Mucosa of rectum (tissue), 2 donors: ENCODE data around the gene GALNT15.

ENCODE experiments used
- H3K27ac ChIP-seq, 2 donors: one replicate each; pipeline ENCODE4 v1.7.0; 2013; ENCODE audit warnings: inconsistent platforms in 2 of 2, low read depth in 2 of 2, low read length in 2 of 2
- H3K27me3 ChIP-seq, 2 donors: one replicate each; pipeline ENCODE4 v1.7.0; 2013; ENCODE audit warnings: low read length in 2 of 2; ENCODE audit not compliant: control insufficient read depth in 2 of 2, insufficient read depth in 2 of 2
- H3K36me3 ChIP-seq, 2 donors: one replicate each; pipeline ENCODE4 v1.7.0; 2013; ENCODE audit warnings: low read length in 2 of 2; ENCODE audit not compliant: control insufficient read depth in 2 of 2, insufficient read depth in 2 of 2
- H3K4me1 ChIP-seq, 2 donors: one replicate each; pipeline ENCODE4 v1.7.0; 2013; ENCODE audit warnings: low read length in 2 of 2, mild to moderate bottlenecking in 1 of 2; ENCODE audit not compliant: control insufficient read depth in 2 of 2, insufficient read depth in 2 of 2
- H3K4me3 ChIP-seq, 2 donors: one replicate each; pipeline ENCODE4 v1.7.0; 2013; ENCODE audit warnings: low read length in 2 of 2
- H3K9ac ChIP-seq, 2 donors: one replicate each; pipeline ENCODE4 v1.7.0; 2013; ENCODE audit warnings: low read length in 2 of 2, low read depth in 1 of 2, mild to moderate bottlenecking in 1 of 2
- H3K9me3 ChIP-seq, 2 donors: one replicate each; pipeline ENCODE4 v1.7.0; 2013; ENCODE audit warnings: low read length in 2 of 2; ENCODE audit not compliant: control insufficient read depth in 2 of 2
- donor health status: healthy.
- donor health status: Normal muscosa, but diverticular disease.

GALNT15 gene

GRCh38 chr3:16150285-16150684, 24.2 kb upstream of the GALNT15 start:
- Histone ChIP-seq H3K9ac (no peak overlapping the region), H3K27me3 (no peaks in the 10 kb centered on the region), H3K36me3 (no peaks in the 10 kb centered on the region), H3K4me3 (no peak overlapping the region), H3K9me3 (peaks cover 0 to 3% of the 10 kb centered on the region in 2 donors), H3K4me1 (peaks cover 0 to 2% of the 10 kb centered on the region in 2 donors), H3K27ac (no peak overlapping the region)

GRCh38 chr3:16151109-16151508, 23.4 kb upstream of the GALNT15 start:
- H3K4me1 ChIP-seq = peaks cover 0 to 2% of the 10 kb centered on the region in 2 donors
- H3K9ac ChIP-seq = no peak overlapping the region
- H3K27me3 ChIP-seq = no peaks in the 10 kb centered on the region
- peaks cover 0 to 3% of the 10 kb centered on the region in 2 donors for H3K9me3 ChIP-seq
- no peak overlapping the region for H3K27ac ChIP-seq
- H3K36me3 ChIP-seq = no peaks in the 10 kb centered on the region
- H3K4me3 ChIP-seq = no peak overlapping the region

- Histone ChIP-seq H3K9ac (no peak overlapping the region), H3K36me3 (no peaks in the 10 kb centered on the region), H3K9me3 (no peaks in the 10 kb centered on the region), H3K27me3 (peaks cover 0 to 4% of the 10 kb centered on the region in 2 donors), H3K4me1 (peaks cover 0 to 4% of the 10 kb centered on the region in 2 donors), H3K27ac (no peak overlapping the region), H3K4me3 (no peak overlapping the region)
Measured at GRCh38 chr3:16168211-16168610, 6.3 kb upstream of the GALNT15 start.

- peaks cover 0 to 4% of the 10 kb centered on the region in 2 donors for H3K4me1 ChIP-seq
- no peak overlapping the region for H3K4me3 ChIP-seq
- H3K27ac ChIP-seq = no peak overlapping the region
- H3K27me3 ChIP-seq = peaks cover 0 to 4% of the 10 kb centered on the region in 2 donors
- H3K9ac ChIP-seq = no peak overlapping the region
- no peaks in the 10 kb centered on the region for H3K36me3 ChIP-seq
- H3K9me3 ChIP-seq = no peaks in the 10 kb centered on the region
Measured at GRCh38 chr3:16171009-16171408, 3.5 kb upstream of the GALNT15 start.

- H3K9me3 ChIP-seq = no peaks in the 10 kb centered on the region
- H3K4me1 ChIP-seq = peaks cover 0 to 4% of the 10 kb centered on the region in 2 donors
- no peak overlapping the region for H3K9ac ChIP-seq
- no peak overlapping the region for H3K27ac ChIP-seq
- H3K36me3 ChIP-seq = no peaks in the 10 kb centered on the region
- H3K27me3 ChIP-seq = peaks cover 0 to 3% of the 10 kb centered on the region in 2 donors
- H3K4me3 ChIP-seq = no peak overlapping the region
Measured at GRCh38 chr3:16171825-16172224, 2.7 kb upstream of the GALNT15 start.

- Histone ChIP-seq H3K9ac (no peak overlapping the region), H3K9me3 (no peaks in the 10 kb centered on the region), H3K36me3 (no peaks in the 10 kb centered on the region), H3K27me3 (peaks cover 0 to 6% of the 10 kb centered on the region in 2 donors), H3K4me1 (peaks cover 2 to 7% of the 10 kb centered on the region in 2 donors), H3K4me3 (no peak overlapping the region), H3K27ac (no peak overlapping the region)
Measured at GRCh38 chr3:16173283-16174025, 1.0 kb upstream of the GALNT15 start.

GRCh38 chr3:16174026-16174355, 489 bp upstream of the GALNT15 start:
- no peak overlapping the region for H3K4me3 ChIP-seq
- H3K36me3 ChIP-seq = no peaks in the 10 kb centered on the region
- H3K9ac ChIP-seq = no peak overlapping the region

GRCh38 chr3:16174976-16175901, 759 bp downstream of the GALNT15 start:
- H3K4me1 ChIP-seq = peaks cover 2 to 7% of the 10 kb centered on the region in 2 donors
- H3K27me3 ChIP-seq = peaks cover 0 to 6% of the 10 kb centered on the region in 2 donors
- peak overlapping the region in 1 of 2 donors; percentile 6 for H3K4me3 ChIP-seq
- no peaks in the 10 kb centered on the region for H3K9me3 ChIP-seq
- H3K27ac ChIP-seq = peak overlapping the region in 1 of 2 donors; percentile 0
- H3K9ac ChIP-seq = no peak overlapping the region
- no peaks in the 10 kb centered on the region for H3K36me3 ChIP-seq

More at GRCh38 chr3:16174026-16174355, 489 bp upstream of the GALNT15 start:
- Histone ChIP-seq H3K9me3 (no peaks in the 10 kb centered on the region), H3K4me1 (peaks cover 2 to 7% of the 10 kb centered on the region in 2 donors), H3K27ac (no peak overlapping the region), H3K27me3 (peaks cover 0 to 6% of the 10 kb centered on the region in 2 donors)

- no peaks in the 10 kb centered on the region for H3K9me3 ChIP-seq
- H3K4me3 ChIP-seq = no peak overlapping the region
- peaks cover 0 to 6% of the 10 kb centered on the region in 2 donors for H3K27me3 ChIP-seq
- H3K9ac ChIP-seq = peak overlapping the region in 1 of 2 donors; percentile 14
- no peaks in the 10 kb centered on the region for H3K36me3 ChIP-seq
- H3K4me1 ChIP-seq = peaks cover 2 to 7% of the 10 kb centered on the region in 2 donors
- peak overlapping the region in 1 of 2 donors; percentile 14 for H3K27ac ChIP-seq
Measured at GRCh38 chr3:16176391-16177030, 2.0 kb downstream of the GALNT15 start.
